GM12878 (cell line): ENCODE measurements around the gene FBXO5. TPM values are rescaled to one million over a fixed set of nuclear protein-coding genes. Genes with fewer than 3 reads are reported as not detected.

Experiments used
- ATAC-seq: fragments of 200-7000 bp; cut with Tn5 transposase; 3 replicates; pipeline ENCODE4 v1.9.1; 2020; ENCODE audit warnings: mild to moderate bottlenecking, moderate library complexity
- BruUV-seq: library from RNA; stranded (reverse); fragments of 400-500 nt; replicated peaks from 2 replicates; lab custom pipeline; 2021; lab: Mats Ljungman, UMichigan
- CTCF ChIA-PET: fragments of 300-600 bp; sonication (Branson Sonifier 250); formaldehyde crosslinking; extraction: SDS; loops from one replicate; lab custom pipeline; 2021; ENCODE audit warnings: inconsistent platforms; lab: Yijun Ruan, JAX
- POLR2A ChIA-PET: fragments of 350-600 bp; formaldehyde crosslinking; extraction: SDS; loops from one replicate; lab custom pipeline; 2021; ENCODE audit warnings: inconsistent platforms; lab: Charles Lee
- RAD21 ChIA-PET: fragments of 300-600 bp; sonication (Branson Sonifier 250); formaldehyde crosslinking; loops from one replicate; lab custom pipeline; 2023; ENCODE audit warnings: antibody characterized with exemption; ENCODE audit not compliant: unreplicated experiment; lab: Charles Lee
- SMC1A ChIA-PET: fragments of 300-600 bp; sonication (Branson Sonifier 250); formaldehyde crosslinking; loops from one replicate; lab custom pipeline; 2023; ENCODE audit not compliant: unreplicated experiment, uncharacterized antibody; lab: Charles Lee
- DNase-seq: peaks from one replicate; pipeline ENCODE4 v3.0.0-alpha.2; 2011; ENCODE audit warnings: low read depth, low spot score
- FAIRE-seq: peaks from 3 replicates; lab custom pipeline; 2011; peaks lifted over from hg19 to GRCh38; lab: Jason Lieb, UNC
- H2AFZ ChIP-seq: 2 replicates; pipeline ENCODE4 v1.6.0; 2011; ENCODE audit warnings: low read depth, low read length, control low read depth; ENCODE audit not compliant: control insufficient read depth
- H3K27ac ChIP-seq: 2 replicates; pipeline ENCODE4 v1.5.1; 2011; ENCODE audit warnings: control low read depth; ENCODE audit not compliant: control insufficient read depth, insufficient read depth
- H3K27me3 ChIP-seq, 2 experiments: replicated peaks in 1 of 2; 2 replicates each; pipeline versions ENCODE4 v1.6.0 to v1.6.1; 2011; ENCODE audit warnings: low read length in 1 of 2; ENCODE audit not compliant: control insufficient read depth in 2 of 2, insufficient read depth in 2 of 2
- H3K36me3 ChIP-seq, 2 experiments: 2 replicates each; pipeline ENCODE4 v1.5.1; 2011; ENCODE audit warnings: low read length in 1 of 2; ENCODE audit not compliant: control insufficient read depth in 2 of 2, insufficient read depth in 2 of 2
- H3K4me1 ChIP-seq: 2 replicates; pipeline ENCODE4 v1.6.1; 2011; ENCODE audit warnings: mild to moderate bottlenecking, low read length, moderate library complexity, mixed read lengths; ENCODE audit not compliant: control insufficient read depth, insufficient read depth
- H3K4me2 ChIP-seq: 2 replicates; pipeline ENCODE4 v1.6.0; 2011; ENCODE audit warnings: control low read depth; ENCODE audit not compliant: control insufficient read depth, insufficient read depth
- H3K4me3 ChIP-seq: fragments of 200-600 bp; sonication (generic); 2 replicates; pipeline ENCODE4 v1.5.1; 2016
- H3K79me2 ChIP-seq: 2 replicates; pipeline ENCODE4 v1.6.0; 2011; ENCODE audit warnings: low read length; ENCODE audit not compliant: control insufficient read depth, insufficient read depth
- H3K9ac ChIP-seq: 2 replicates; pipeline ENCODE4 v1.8.0; 2011; ENCODE audit warnings: low read length, control low read depth, mixed read lengths; ENCODE audit not compliant: control insufficient read depth, insufficient read depth
- H3K9me3 ChIP-seq: replicated peaks from 3 replicates; pipeline ENCODE4 v1.5.1; 2011; ENCODE audit warnings: mild to moderate bottlenecking, low read length; ENCODE audit not compliant: control insufficient read depth, insufficient read depth
- H4K20me1 ChIP-seq: 2 replicates; pipeline ENCODE4 v1.6.0; 2011; ENCODE audit not compliant: control insufficient read depth, insufficient read depth
- ATF7 ChIP-seq: fragments of 450-650 bp; IDR thresholded peaks from 2 replicates; pipeline ENCODE4 v1.6.1; 2016; ENCODE audit warnings: low read depth, mild to moderate bottlenecking
- CBFB ChIP-seq: IDR thresholded peaks from 2 replicates; pipeline ENCODE4 v1.6.1; 2016; ENCODE audit warnings: antibody characterized with exemption, low read depth
- CREB1 ChIP-seq: IDR thresholded peaks from 2 replicates; pipeline ENCODE4 v1.6.1; 2012; ENCODE audit warnings: low read depth, mild to moderate bottlenecking, inconsistent platforms
- EED ChIP-seq: sonication (generic); IDR thresholded peaks from 2 replicates; pipeline ENCODE4 v1.6.1; 2016; ENCODE audit warnings: antibody characterized with exemption, low read depth
- FOXK2 ChIP-seq: fragments of 450-650 bp; IDR thresholded peaks from 2 replicates; pipeline ENCODE4 v1.6.1; 2017; ENCODE audit warnings: mild to moderate bottlenecking, moderate library complexity
- HCFC1 ChIP-seq: fragments of 150-350 bp; IDR thresholded peaks from 2 replicates; pipeline ENCODE4 v1.6.1; 2014; ENCODE audit warnings: low read length
- IKZF2 ChIP-seq, 2 experiments: fragments of 450-650 bp; IDR thresholded peaks; 2 replicates each; pipeline ENCODE4 v1.6.1; 2017; ENCODE audit warnings: mild to moderate bottlenecking in 2 of 2, moderate library complexity in 2 of 2
- MXI1 ChIP-seq: fragments of 150-350 bp; IDR thresholded peaks from 2 replicates; pipeline ENCODE4 v1.6.1; 2011; ENCODE audit warnings: low read depth, mild to moderate bottlenecking, inconsistent platforms, low read length, improper control_type of control experiment
- NFYA ChIP-seq: IDR thresholded peaks from 2 replicates; pipeline ENCODE4 v1.6.1; 2011; ENCODE audit warnings: low read depth, mild to moderate bottlenecking, low read length, improper control_type of control experiment, borderline replicate concordance
- NR2C1 ChIP-seq: fragments of 450-650 bp; IDR thresholded peaks from 2 replicates; pipeline ENCODE4 v1.6.1; 2017; ENCODE audit warnings: antibody characterized with exemption, mild to moderate bottlenecking, moderate library complexity
- POLR2AphosphoS5 ChIP-seq: IDR thresholded peaks from 2 replicates; pipeline ENCODE4 v1.6.1; 2011; ENCODE audit warnings: mild to moderate bottlenecking, low read length, inconsistent platforms
- SMAD1 ChIP-seq: fragments of 450-650 bp; IDR thresholded peaks from 2 replicates; pipeline ENCODE4 v1.6.1; 2018; ENCODE audit warnings: mild to moderate bottlenecking, low read depth; ENCODE audit not compliant: partially characterized antibody
- SRF ChIP-seq, 2 experiments: IDR thresholded peaks; 2 replicates each; pipeline ENCODE4 v1.6.1; 2011; ENCODE audit warnings: low read depth in 2 of 2, low read length in 2 of 2, mild to moderate bottlenecking in 1 of 2, moderate library complexity in 1 of 2
- TAF1 ChIP-seq: IDR thresholded peaks from 2 replicates; pipeline ENCODE4 v1.6.1; 2011; ENCODE audit warnings: mild to moderate bottlenecking, low read depth, low read length, borderline replicate concordance
- TBL1XR1 ChIP-seq: IDR thresholded peaks from 2 replicates; pipeline ENCODE4 v1.6.1; 2012; ENCODE audit warnings: low read depth, low read length, improper control_type of control experiment
- ZBTB33 ChIP-seq: fragments of 450-650 bp; IDR thresholded peaks from 2 replicates; pipeline ENCODE4 v1.6.1; 2017; ENCODE audit warnings: mild to moderate bottlenecking
- ZNF384 ChIP-seq: IDR thresholded peaks from 2 replicates; pipeline ENCODE4 v1.6.1; 2012; ENCODE audit warnings: low read depth, mild to moderate bottlenecking, low read length, improper control_type of control experiment, borderline replicate concordance
- ZNF622 ChIP-seq: fragments of 450-650 bp; IDR thresholded peaks from 2 replicates; pipeline ENCODE4 v1.6.1; 2017; ENCODE audit warnings: mild to moderate bottlenecking, inconsistent platforms
- WGBS: methylation state at CpG from one replicate; pipeline ENCODE4 v1.1.6; 2016; ENCODE audit warnings: low lambda C conversion rate; ENCODE audit not compliant: insufficient replicate concordance, insufficient coverage; ENCODE audit errors: missing lambda C conversion rate; 5-methylcytosine and 5-hydroxymethylcytosine counted together
- in situ Hi-C: fragments of 300-500 bp; cut with MboI; formaldehyde crosslinking; loops from 9 replicates; pipeline ENCODE4 v1.14.3; 2018; ENCODE audit warnings: mixed read lengths
- intact Hi-C: fragments of 100-400 bp; cut with micrococcal nuclease; formaldehyde crosslinking; loops from one replicate; pipeline ENCODE4 v1.14.2; 2022; ENCODE audit not compliant: unreplicated experiment
- polyA plus RNA-seq, 11 experiments: library from polyadenylated mRNA; depleted of rRNA in 4 of 11; unstranded in 6 of 11; stranded (reverse) in 5 of 11; fragments of >200 nt; fragmentation: Nextera tagmentation in 4 of 11; fragmentation: Illumina TruSeq in 1 of 11; extraction: Ambion mirVana in 4 of 11; extraction: Trizol in 1 of 11; gene quantifications; 1 replicate in 1 of 11; 2 replicates in 10 of 11; pipeline versions ENCODE4 v1.2.1 to v1.2.3, GENCODE V29; 2011 to 2016; ENCODE audit warnings: inconsistent platforms in 2 of 11, missing spikeins in 2 of 11, low read depth in 1 of 11
- total RNA-seq, 4 experiments: library from RNA; depleted of rRNA in 3 of 4; stranded (reverse); fragments of >200 nt in 3 of 4; fragmentation: Illumina TruSeq in 1 of 4; extraction: Trizol in 1 of 4; gene quantifications; 2 replicates each; pipeline versions ENCODE4 v1.2.1 to v1.2.3, GENCODE V29; 2013 to 2021
- TF ChIP-seq, protein P1 (sequence below): IDR thresholded peaks from 2 replicates; pipeline ENCODE4 v1.6.1; 2012; ENCODE audit warnings: low read depth, low read length, improper control_type of control experiment
- TF ChIP-seq, protein P2 (sequence below): IDR thresholded peaks from 2 replicates; pipeline ENCODE4 v1.6.1; 2011; ENCODE audit warnings: borderline replicate concordance, low read depth, mild to moderate bottlenecking, moderate library complexity, low read length; ENCODE audit not compliant: insufficient read depth, poor library complexity, severe bottlenecking

FBXO5 gene
- total and polyA plus RNA-seq, 10 of the 15 experiments (the other 5 are each of a cell fraction or from before 2014, with no cell fraction given), result 13.6 to 62.2 (median 37.7) TPM

GRCh38 chr6:153002613-153003365 is 19.9 kb upstream of the FBXO5 start, which contains the start of gene MTRF1L:
MTRF1L (minus strand) TSS chr6:153002709; CDS start chr6:153002685, 24 bp downstream.
- Histone ChIP-seq H3K27ac (peak within 1 kb of the TSS; percentile 61), H3K4me3 (peak within 1 kb of the TSS; percentile 84), H3K36me3 (peaks cover 0 to 2% of the 10 kb centered on the region in 2 experiments; a peak in 1 of 4 replicates), H3K9ac (peak within 1 kb of the TSS; percentile 75), H2AFZ (peak within 1 kb of the TSS; percentile 46), H4K20me1 (no peaks in the 10 kb centered on the region), H3K79me2 (peaks cover 54% of the 10 kb centered on the region), H3K4me1 (no peaks in the 10 kb centered on the region), H3K9me3 (no peaks in the 10 kb centered on the region; the same call in 2 of the 3 replicates), H3K27me3 (no peaks in the 10 kb centered on the region), H3K4me2 (peak within 1 kb of the TSS; percentile 83)
- DNase-seq, result peak; percentile 82
- BruUV-seq, result TSS peak; percentile 86
- WGBS, result 2% methylated on average over 51 of the region's 52 CpGs
- in situ Hi-C loops (no loop called here), intact Hi-C loops (loop anchor here (2.0 kb wide), 2 partner anchors 18 to 90 kb away; no protein-coding TSS in a partner anchor)
- ChIA-PET CTCF (interaction anchor here (1.0 kb wide), 2 partner anchors 16 to 48 kb away, joined by 3 to 4 read pairs; no protein-coding TSS in a partner anchor), POLR2A (interaction anchor here (7.9 kb wide), 1 partner anchor 18 kb away, joined by 101 read pairs; the partner anchor contains the start of gene FBXO5), SMC1A (interaction anchor here (0.6 to 3.0 kb wide), 4 partner anchors 12 to 26 kb away, joined by 3 to 25 read pairs (median 4); no protein-coding TSS in a partner anchor), RAD21 (interaction anchor here (1.0 kb wide), 3 partner anchors 20 to 49 kb away, joined by 3 to 5 read pairs (median 3); partner anchors contain the start of gene FBXO5)
- ATAC-seq, result peak; percentile 96
- FAIRE-seq, result peak; percentile 86
- TF ChIP-seq POLR2AphosphoS5, result peak; percentile 59
- no peak for TF ChIP-seq SMAD1
- peak in 1 of 2 experiments; percentile 86; a peak in 2 of 4 replicates for TF ChIP-seq SRF (IDR thresholded peaks at IDR 0.05; ENCODE audit: low read depth in 2 of 2, low read length in 2 of 2)
- no peak for TF ChIP-seq NFYA
- TF ChIP-seq, protein P1, sequence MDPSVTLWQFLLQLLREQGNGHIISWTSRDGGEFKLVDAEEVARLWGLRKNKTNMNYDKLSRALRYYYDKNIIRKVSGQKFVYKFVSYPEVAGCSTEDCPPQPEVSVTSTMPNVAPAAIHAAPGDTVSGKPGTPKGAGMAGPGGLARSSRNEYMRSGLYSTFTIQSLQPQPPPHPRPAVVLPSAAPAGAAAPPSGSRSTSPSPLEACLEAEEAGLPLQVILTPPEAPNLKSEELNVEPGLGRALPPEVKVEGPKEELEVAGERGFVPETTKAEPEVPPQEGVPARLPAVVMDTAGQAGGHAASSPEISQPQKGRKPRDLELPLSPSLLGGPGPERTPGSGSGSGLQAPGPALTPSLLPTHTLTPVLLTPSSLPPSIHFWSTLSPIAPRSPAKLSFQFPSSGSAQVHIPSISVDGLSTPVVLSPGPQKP, result peak; percentile 85
- peak; percentile 75 for TF ChIP-seq CREB1
- TF ChIP-seq ZBTB33, result no peak
- TF ChIP-seq, protein P2, sequence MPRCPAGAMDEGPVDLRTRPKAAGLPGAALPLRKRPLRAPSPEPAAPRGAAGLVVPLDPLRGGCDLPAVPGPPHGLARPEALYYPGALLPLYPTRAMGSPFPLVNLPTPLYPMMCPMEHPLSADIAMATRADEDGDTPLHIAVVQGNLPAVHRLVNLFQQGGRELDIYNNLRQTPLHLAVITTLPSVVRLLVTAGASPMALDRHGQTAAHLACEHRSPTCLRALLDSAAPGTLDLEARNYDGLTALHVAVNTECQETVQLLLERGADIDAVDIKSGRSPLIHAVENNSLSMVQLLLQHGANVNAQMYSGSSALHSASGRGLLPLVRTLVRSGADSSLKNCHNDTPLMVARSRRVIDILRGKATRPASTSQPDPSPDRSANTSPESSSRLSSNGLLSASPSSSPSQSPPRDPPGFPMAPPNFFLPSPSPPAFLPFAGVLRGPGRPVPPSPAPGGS, result no peak
- TF ChIP-seq MXI1, result no peak; the same call in none of the 2 replicates
- TF ChIP-seq NR2C1, result peak; percentile 63
- no peak for TF ChIP-seq HCFC1
- TF ChIP-seq CBFB, result no peak; the same call in 1 of the 2 replicates
- TF ChIP-seq ZNF622, result no peak
- 0 out of 2 replicates have a peak, but pooled peaks have one; percentile 53 for TF ChIP-seq EED
- no peak for TF ChIP-seq FOXK2
- TF ChIP-seq ATF7, result peak; percentile 41; the same call in 1 of the 2 replicates
- TF ChIP-seq ZNF384, result no peak
- TF ChIP-seq TBL1XR1, result no peak
- TF ChIP-seq IKZF2 (IDR thresholded peaks at IDR 0.05), result peak; percentile 65 to 71
- TF ChIP-seq TAF1, result 0 out of 2 replicates have a peak, but pooled peaks have one; percentile 30
